OCI-LY1 (cell line): Measurements from ENCODE around the gene ATF6.

ENCODE experiments used
- H2AFZ ChIP-seq: fragments of 200-600 bp; sonication (generic), shearing (Covaris generic); 2 replicates; pipeline ENCODE4 v1.6.0; 2014; ENCODE audit warnings: antibody characterized with exemption, mild to moderate bottlenecking, low read length
- H3F3A ChIP-seq: fragments of 200-600 bp; sonication (generic), shearing (Covaris generic); 2 replicates; pipeline ENCODE4 v1.6.0; 2014; ENCODE audit warnings: mild to moderate bottlenecking, antibody characterized with exemption, low read length, moderate library complexity; ENCODE audit not compliant: insufficient read depth
- H3K27ac ChIP-seq: fragments of 200-600 bp; sonication (generic); 2 replicates; pipeline ENCODE4 v1.5.1; 2014; ENCODE audit warnings: low read length, mixed run types, mild to moderate bottlenecking, low read depth; ENCODE audit not compliant: poor library complexity, severe bottlenecking
- H3K27me3 ChIP-seq: fragments of 200-600 bp; sonication (generic); 2 replicates; pipeline ENCODE4 v1.6.0; 2014; ENCODE audit warnings: antibody characterized with exemption, mild to moderate bottlenecking, low read length, moderate library complexity; ENCODE audit not compliant: insufficient read depth
- H3K36me3 ChIP-seq: fragments of 200-600 bp; sonication (generic); 2 replicates; pipeline ENCODE4 v1.6.1; 2014; ENCODE audit warnings: mild to moderate bottlenecking, antibody characterized with exemption, low read length, moderate library complexity, mixed read lengths; ENCODE audit not compliant: insufficient read depth
- H3K4me1 ChIP-seq: fragments of 200-600 bp; sonication (generic); 2 replicates; pipeline ENCODE4 v1.5.1; 2014; ENCODE audit warnings: mild to moderate bottlenecking, low read length, moderate library complexity; ENCODE audit not compliant: insufficient read depth, severe bottlenecking
- H3K4me2 ChIP-seq: fragments of 200-600 bp; sonication (generic), shearing (Covaris generic); 2 replicates; pipeline ENCODE4 v1.6.1; 2014; ENCODE audit warnings: low read length
- H3K4me3 ChIP-seq: fragments of 200-600 bp; sonication (generic); 2 replicates; pipeline ENCODE4 v1.5.1; 2014; ENCODE audit warnings: low read length, low read depth, mild to moderate bottlenecking, mixed read lengths; ENCODE audit not compliant: poor library complexity, severe bottlenecking
- H3K79me2 ChIP-seq: fragments of 200-600 bp; shearing (Covaris generic); 2 replicates; pipeline ENCODE4 v1.6.1; 2016; ENCODE audit warnings: mixed run types, low read length, mixed read lengths; ENCODE audit not compliant: insufficient read depth
- H3K9ac ChIP-seq: fragments of 200-600 bp; sonication (generic), shearing (Covaris generic); 2 replicates; pipeline ENCODE4 v1.6.1; 2014; ENCODE audit warnings: mild to moderate bottlenecking, low read length, mixed read lengths
- H3K9me2 ChIP-seq: fragments of 200-600 bp; sonication (generic), shearing (Covaris generic); 2 replicates; pipeline ENCODE4 v1.6.1; 2014; ENCODE audit warnings: low read depth, mild to moderate bottlenecking, low read length, mixed read lengths
- H3K9me3 ChIP-seq: fragments of 200-600 bp; shearing (Covaris generic); 2 replicates; pipeline ENCODE4 v1.6.1; 2014; ENCODE audit warnings: low read length, mixed read lengths
- H4K20me1 ChIP-seq: fragments of 200-600 bp; sonication (generic), shearing (Covaris generic); 2 replicates; pipeline ENCODE4 v1.6.0; 2016; ENCODE audit warnings: mild to moderate bottlenecking, low read length; ENCODE audit not compliant: insufficient read depth
- EZH2 ChIP-seq: fragments of 200-600 bp; sonication (generic), shearing (Covaris generic); IDR thresholded peaks from 2 replicates; pipeline ENCODE4 v1.8.0; 2017; ENCODE audit warnings: borderline replicate concordance, mixed run types, mild to moderate bottlenecking, antibody characterized with exemption, low read length, moderate library complexity, mixed read lengths
- TF ChIP-seq, protein P1 (sequence below): fragments of 200-600 bp; sonication (generic), shearing (Covaris generic); IDR thresholded peaks from 2 replicates; pipeline ENCODE4 v1.5.1; 2017; ENCODE audit warnings: mild to moderate bottlenecking, antibody characterized with exemption, low read length, moderate library complexity, mixed read lengths

ATF6 gene, protein sequence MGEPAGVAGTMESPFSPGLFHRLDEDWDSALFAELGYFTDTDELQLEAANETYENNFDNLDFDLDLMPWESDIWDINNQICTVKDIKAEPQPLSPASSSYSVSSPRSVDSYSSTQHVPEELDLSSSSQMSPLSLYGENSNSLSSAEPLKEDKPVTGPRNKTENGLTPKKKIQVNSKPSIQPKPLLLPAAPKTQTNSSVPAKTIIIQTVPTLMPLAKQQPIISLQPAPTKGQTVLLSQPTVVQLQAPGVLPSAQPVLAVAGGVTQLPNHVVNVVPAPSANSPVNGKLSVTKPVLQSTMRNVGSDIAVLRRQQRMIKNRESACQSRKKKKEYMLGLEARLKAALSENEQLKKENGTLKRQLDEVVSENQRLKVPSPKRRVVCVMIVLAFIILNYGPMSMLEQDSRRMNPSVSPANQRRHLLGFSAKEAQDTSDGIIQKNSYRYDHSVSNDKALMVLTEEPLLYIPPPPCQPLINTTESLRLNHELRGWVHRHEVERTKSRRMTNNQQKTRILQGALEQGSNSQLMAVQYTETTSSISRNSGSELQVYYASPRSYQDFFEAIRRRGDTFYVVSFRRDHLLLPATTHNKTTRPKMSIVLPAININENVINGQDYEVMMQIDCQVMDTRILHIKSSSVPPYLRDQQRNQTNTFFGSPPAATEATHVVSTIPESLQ

GRCh38 chr1:161766102-161766981 lies at the start of gene ATF6:
TSS of gene ATF6 (plus strand) at chr1:161766320. CDS start at chr1:161766361, 41 bp downstream.
- Histone ChIP-seq H3F3A (no peaks in the 10 kb centered on the region), H3K4me2 (peak within 1 kb of the TSS; percentile 89), H3K4me1 (peaks cover 35% of the 10 kb centered on the region), H3K27me3 (no peaks in the 10 kb centered on the region), H3K9ac (peak within 1 kb of the TSS; percentile 94), H3K4me3 (peak within 1 kb of the TSS; percentile 94), H2AFZ (peak within 1 kb of the TSS; percentile 66), H3K79me2 (peaks cover 14% of the 10 kb centered on the region), H3K27ac (peak within 1 kb of the TSS; percentile 72), H3K9me3 (no peaks in the 10 kb centered on the region), H3K36me3 (no peaks in the 10 kb centered on the region), H4K20me1 (no peaks in the 10 kb centered on the region), H3K9me2 (no peaks in the 10 kb centered on the region)
- TF ChIP-seq, protein P1, sequence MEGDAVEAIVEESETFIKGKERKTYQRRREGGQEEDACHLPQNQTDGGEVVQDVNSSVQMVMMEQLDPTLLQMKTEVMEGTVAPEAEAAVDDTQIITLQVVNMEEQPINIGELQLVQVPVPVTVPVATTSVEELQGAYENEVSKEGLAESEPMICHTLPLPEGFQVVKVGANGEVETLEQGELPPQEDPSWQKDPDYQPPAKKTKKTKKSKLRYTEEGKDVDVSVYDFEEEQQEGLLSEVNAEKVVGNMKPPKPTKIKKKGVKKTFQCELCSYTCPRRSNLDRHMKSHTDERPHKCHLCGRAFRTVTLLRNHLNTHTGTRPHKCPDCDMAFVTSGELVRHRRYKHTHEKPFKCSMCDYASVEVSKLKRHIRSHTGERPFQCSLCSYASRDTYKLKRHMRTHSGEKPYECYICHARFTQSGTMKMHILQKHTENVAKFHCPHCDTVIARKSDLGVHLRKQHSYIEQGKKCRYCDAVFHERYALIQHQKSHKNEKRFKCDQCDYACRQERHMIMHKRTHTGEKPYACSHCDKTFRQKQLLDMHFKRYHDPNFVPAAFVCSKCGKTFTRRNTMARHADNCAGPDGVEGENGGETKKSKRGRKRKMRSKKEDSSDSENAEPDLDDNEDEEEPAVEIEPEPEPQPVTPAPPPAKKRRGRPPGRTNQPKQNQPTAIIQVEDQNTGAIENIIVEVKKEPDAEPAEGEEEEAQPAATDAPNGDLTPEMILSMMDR: no peak
- TF ChIP-seq EZH2: no peak

- Histone ChIP-seq H3K27me3 (no peaks in the 10 kb centered on the region), H3K4me2 (peak overlapping the region; percentile 54), H3K9me2 (no peaks in the 10 kb centered on the region), H3K79me2 (peaks cover 11% of the 10 kb centered on the region; the same call in 1 of the 2 replicates), H3K36me3 (peaks cover 8% of the 10 kb centered on the region), H3K9me3 (no peaks in the 10 kb centered on the region), H3F3A (peaks cover 8% of the 10 kb centered on the region; the same call in 1 of the 2 replicates), H4K20me1 (no peaks in the 10 kb centered on the region), H3K4me3 (peak overlapping the region; percentile 25), H3K9ac (peak overlapping the region; percentile 35; the same call in 1 of the 2 replicates), H3K27ac (peak overlapping the region; percentile 92), H3K4me1 (peaks cover 78% of the 10 kb centered on the region), H2AFZ (no peak overlapping the region)
- no peak for TF ChIP-seq EZH2
- TF ChIP-seq, protein P1: no peak
Measured at GRCh38 chr1:161718559-161719324, 47.4 kb upstream of the ATF6 start.

DNA sequence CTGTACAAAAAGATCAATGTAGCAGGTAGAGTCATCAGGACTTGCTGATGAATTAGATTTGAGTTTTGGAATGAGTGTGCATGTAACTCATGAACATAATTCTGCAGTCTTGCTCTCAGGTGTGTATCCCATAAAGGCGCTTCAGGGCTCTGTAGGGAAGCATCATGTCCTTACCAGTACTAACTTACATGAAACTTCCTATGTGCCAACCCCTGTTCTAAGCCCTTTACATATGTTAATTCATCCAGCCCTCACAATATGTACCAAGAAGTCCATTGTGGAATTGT lies 46.9 kb upstream of the ATF6 start:
- peaks cover 6% of the 10 kb centered on the region; the same call in 1 of the 2 replicates for H3K36me3 ChIP-seq
- no peaks in the 10 kb centered on the region for H3K27me3 ChIP-seq
- TF ChIP-seq EZH2: no peak
- TF ChIP-seq, protein P1: no peak
- no peaks in the 10 kb centered on the region for H4K20me1 ChIP-seq
- H3K9ac ChIP-seq: peak overlapping the region; percentile 35; the same call in 1 of the 2 replicates
- peaks cover 83% of the 10 kb centered on the region for H3K4me1 ChIP-seq
- H3K9me2 ChIP-seq: no peaks in the 10 kb centered on the region
- H2AFZ ChIP-seq: no peak overlapping the region
- peak overlapping the region; percentile 54 for H3K4me2 ChIP-seq
- peak overlapping the region; percentile 25 for H3K4me3 ChIP-seq
- H3K27ac ChIP-seq: peak overlapping the region; percentile 92
- peaks cover 3% of the 10 kb centered on the region; the same call in 1 of the 2 replicates for H3F3A ChIP-seq
- peaks cover 11% of the 10 kb centered on the region; the same call in 1 of the 2 replicates for H3K79me2 ChIP-seq
- no peaks in the 10 kb centered on the region for H3K9me3 ChIP-seq
